ENCODE measurements around the gene SHKBP1.

GRCh38 chr19:40604171-40604646 lies 27.5 kb downstream of the SHKBP1 start:
- TF ChIP-seq CTCF (IDR thresholded peaks at IDR 0.05; ENCODE audit: low read depth, low read length, missing input control): no peak
- no peak for TF ChIP-seq MAX (IDR thresholded peaks at IDR 0.05)
- TF ChIP-seq TAF1 (conservative IDR thresholded peaks at IDR 0.05): no peak
- TF ChIP-seq REST (IDR thresholded peaks at IDR 0.05): no peak
- no peak for TF ChIP-seq EGR1 (IDR thresholded peaks at IDR 0.05; ENCODE audit: low read depth in 2 of 2)
